ENCODE data around the gene ALB. TPM values are rescaled to one million over a fixed set of nuclear protein-coding genes. Genes with fewer than 3 reads are reported as not detected.

The ALB gene
- total RNA-seq, 1 donor = not detected

DNA sequence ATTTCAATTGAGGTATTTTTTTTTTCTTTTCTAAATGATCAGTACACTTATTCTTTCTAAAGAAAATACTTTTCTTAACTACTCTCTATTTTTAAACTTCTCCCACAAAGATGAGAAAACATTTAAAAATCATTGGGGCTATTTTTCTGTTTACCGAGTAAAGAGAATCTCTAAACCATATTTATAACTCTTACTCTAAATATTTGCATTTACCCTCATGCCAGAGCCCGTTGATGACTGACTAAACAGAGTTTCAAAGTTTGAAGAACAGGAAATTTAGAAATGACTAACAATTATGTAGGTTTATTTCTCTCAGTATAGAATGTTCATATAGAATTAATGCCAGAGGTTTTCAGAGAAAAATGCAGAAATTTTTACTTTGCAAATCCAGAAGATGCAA is 2.7 kb upstream of the ALB start:
- Histone ChIP-seq H3K4me1 (ENCODE audit: insufficient read depth, low read length) (no peaks in the 10 kb centered on the region), H3K9me3 (ENCODE audit: low read depth, low read length) (no peaks in the 10 kb centered on the region), H4K20me1 (ENCODE audit: insufficient read depth, low read length) (no peaks in the 10 kb centered on the region), H3K79me2 (ENCODE audit: insufficient read depth, low read length) (no peaks in the 10 kb centered on the region), H2AFZ (ENCODE audit: low read length) (no peak overlapping the region), H3K36me3 (ENCODE audit: insufficient read depth, low read length) (no peaks in the 10 kb centered on the region), H3K4me3 (ENCODE audit: insufficient read depth, low read length) (no peak overlapping the region), H3K27me3 (ENCODE audit: insufficient read depth, low read length) (peaks cover 2% of the 10 kb centered on the region), H3K4me2 (ENCODE audit: insufficient read depth, low read length) (no peak overlapping the region), H3K27ac (ENCODE audit: low read depth, low read length) (no peak overlapping the region)
- no peak for DNase-seq (ENCODE audit: insufficient read length, low spot score, missing footprints)
- no peak for TF ChIP-seq CTCF (IDR thresholded peaks at IDR 0.05; ENCODE audit: extremely low read depth, low read depth, low read length)

DNA sequence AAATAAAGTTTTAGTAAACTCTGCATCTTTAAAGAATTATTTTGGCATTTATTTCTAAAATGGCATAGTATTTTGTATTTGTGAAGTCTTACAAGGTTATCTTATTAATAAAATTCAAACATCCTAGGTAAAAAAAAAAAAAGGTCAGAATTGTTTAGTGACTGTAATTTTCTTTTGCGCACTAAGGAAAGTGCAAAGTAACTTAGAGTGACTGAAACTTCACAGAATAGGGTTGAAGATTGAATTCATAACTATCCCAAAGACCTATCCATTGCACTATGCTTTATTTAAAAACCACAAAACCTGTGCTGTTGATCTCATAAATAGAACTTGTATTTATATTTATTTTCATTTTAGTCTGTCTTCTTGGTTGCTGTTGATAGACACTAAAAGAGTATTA is 370 bp downstream of the ALB start:
- no peak for TF ChIP-seq CTCF (IDR thresholded peaks at IDR 0.05; ENCODE audit: extremely low read depth, low read depth, low read length)
- Histone ChIP-seq H3K27me3 (ENCODE audit: insufficient read depth, low read length) (peaks cover 6% of the 10 kb centered on the region), H2AFZ (ENCODE audit: low read length) (no peak overlapping the region), H4K20me1 (ENCODE audit: insufficient read depth, low read length) (no peaks in the 10 kb centered on the region), H3K79me2 (ENCODE audit: insufficient read depth, low read length) (no peaks in the 10 kb centered on the region), H3K4me1 (ENCODE audit: insufficient read depth, low read length) (no peaks in the 10 kb centered on the region), H3K27ac (ENCODE audit: low read depth, low read length) (no peak overlapping the region), H3K9me3 (ENCODE audit: low read depth, low read length) (no peaks in the 10 kb centered on the region), H3K4me3 (ENCODE audit: insufficient read depth, low read length) (no peak overlapping the region), H3K36me3 (ENCODE audit: insufficient read depth, low read length) (no peaks in the 10 kb centered on the region), H3K4me2 (ENCODE audit: insufficient read depth, low read length) (no peak overlapping the region)
- no peak for DNase-seq (ENCODE audit: insufficient read length, low spot score, missing footprints)

DNA sequence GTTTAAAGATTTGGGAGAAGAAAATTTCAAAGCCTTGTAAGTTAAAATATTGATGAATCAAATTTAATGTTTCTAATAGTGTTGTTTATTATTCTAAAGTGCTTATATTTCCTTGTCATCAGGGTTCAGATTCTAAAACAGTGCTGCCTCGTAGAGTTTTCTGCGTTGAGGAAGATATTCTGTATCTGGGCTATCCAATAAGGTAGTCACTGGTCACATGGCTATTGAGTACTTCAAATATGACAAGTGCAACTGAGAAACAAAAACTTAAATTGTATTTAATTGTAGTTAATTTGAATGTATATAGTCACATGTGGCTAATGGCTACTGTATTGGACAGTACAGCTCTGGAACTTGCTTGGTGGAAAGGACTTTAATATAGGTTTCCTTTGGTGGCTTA is 1.1 kb downstream of the ALB start:
- H3K9me3 ChIP-seq (ENCODE audit: low read depth, low read length) = no peaks in the 10 kb centered on the region
- no peak overlapping the region for H3K4me3 ChIP-seq (ENCODE audit: insufficient read depth, low read length)
- H3K36me3 ChIP-seq (ENCODE audit: insufficient read depth, low read length) = no peaks in the 10 kb centered on the region
- H3K27me3 ChIP-seq (ENCODE audit: insufficient read depth, low read length) = peaks cover 9% of the 10 kb centered on the region
- no peaks in the 10 kb centered on the region for H3K4me1 ChIP-seq (ENCODE audit: insufficient read depth, low read length)
- H2AFZ ChIP-seq (ENCODE audit: low read length) = no peak overlapping the region
- no peak for TF ChIP-seq CTCF (IDR thresholded peaks at IDR 0.05; ENCODE audit: extremely low read depth, low read depth, low read length)
- H3K27ac ChIP-seq (ENCODE audit: low read depth, low read length) = no peak overlapping the region
- no peaks in the 10 kb centered on the region for H4K20me1 ChIP-seq (ENCODE audit: insufficient read depth, low read length)
- DNase-seq (ENCODE audit: insufficient read length, low spot score, missing footprints) = no peak
- no peak overlapping the region for H3K4me2 ChIP-seq (ENCODE audit: insufficient read depth, low read length)
- no peaks in the 10 kb centered on the region for H3K79me2 ChIP-seq (ENCODE audit: insufficient read depth, low read length)

- no peak for TF ChIP-seq CTCF (IDR thresholded peaks at IDR 0.05; ENCODE audit: extremely low read depth, low read depth, low read length)
- Histone ChIP-seq H3K79me2 (ENCODE audit: insufficient read depth, low read length) (no peaks in the 10 kb centered on the region), H3K4me1 (ENCODE audit: insufficient read depth, low read length) (no peaks in the 10 kb centered on the region), H3K4me3 (ENCODE audit: insufficient read depth, low read length) (no peak overlapping the region), H3K27ac (ENCODE audit: low read depth, low read length) (no peak overlapping the region), H3K36me3 (ENCODE audit: insufficient read depth, low read length) (no peaks in the 10 kb centered on the region), H2AFZ (ENCODE audit: low read length) (no peak overlapping the region), H3K27me3 (ENCODE audit: insufficient read depth, low read length) (peaks cover 13% of the 10 kb centered on the region), H3K4me2 (ENCODE audit: insufficient read depth, low read length) (no peak overlapping the region), H3K9me3 (ENCODE audit: low read depth, low read length) (no peaks in the 10 kb centered on the region), H4K20me1 (ENCODE audit: insufficient read depth, low read length) (no peaks in the 10 kb centered on the region)
- DNase-seq (ENCODE audit: insufficient read length, low spot score, missing footprints) = no peak
Measured at GRCh38 chr4:73406548-73406875, 2.4 kb downstream of the ALB start.
